Measurements from ENCODE around the gene TIGD4.

The TIGD4 gene

GRCh38 chr4:152819026-152819645, 39.6 kb upstream of the TIGD4 start:
- DNase-seq (ENCODE audit: low read depth) = no peak
- H3K4me3 ChIP-seq (ENCODE audit: low read depth, low read length) = no peak overlapping the region
- no peak for TF ChIP-seq CTCF (IDR thresholded peaks at IDR 0.05; ENCODE audit: low read depth, low read length, missing control alignments)

GRCh38 chr4:152817331-152817730, 37.8 kb upstream of the TIGD4 start:
- no peak overlapping the region for H3K4me3 ChIP-seq (ENCODE audit: low read depth, low read length)
- TF ChIP-seq CTCF (IDR thresholded peaks at IDR 0.05; ENCODE audit: low read depth, low read length, missing control alignments) = no peak
- no peak for DNase-seq (ENCODE audit: low read depth)

GRCh38 chr4:152815078-152815477, 35.5 kb upstream of the TIGD4 start:
- no peak for TF ChIP-seq CTCF (IDR thresholded peaks at IDR 0.05; ENCODE audit: low read depth, low read length, missing control alignments)
- no peak overlapping the region for H3K4me3 ChIP-seq (ENCODE audit: low read depth, low read length)
- no peak for DNase-seq (ENCODE audit: low read depth)

- TF ChIP-seq CTCF (IDR thresholded peaks at IDR 0.05; ENCODE audit: low read depth, low read length, missing control alignments) = no peak
- DNase-seq (ENCODE audit: low read depth) = no peak
- no peak overlapping the region for H3K4me3 ChIP-seq (ENCODE audit: low read depth, low read length)
These were observed 31.3 kb upstream of the TIGD4 start for GRCh38 chr4:152810715-152811287.

- no peak overlapping the region for H3K4me3 ChIP-seq (ENCODE audit: low read depth, low read length)
- no peak for DNase-seq (ENCODE audit: low read depth)
- no peak for TF ChIP-seq CTCF (IDR thresholded peaks at IDR 0.05; ENCODE audit: low read depth, low read length, missing control alignments)
These were observed 29.1 kb upstream of the TIGD4 start for GRCh38 chr4:152808670-152809069.

GRCh38 chr4:152807294-152807829, 27.8 kb upstream of the TIGD4 start:
- H3K4me3 ChIP-seq (ENCODE audit: low read depth, low read length) = no peak overlapping the region
- DNase-seq (ENCODE audit: low read depth) = no peak
- TF ChIP-seq CTCF (IDR thresholded peaks at IDR 0.05; ENCODE audit: low read depth, low read length, missing control alignments) = no peak
